Cardiac fibroblast (primary cell): ENCODE data around the gene ADAMTS2.

Source experiments
- DNase-seq, 2 donors: peaks; one replicate each; pipeline versions ENCODE4 v3.0.0 to v3.0.0-alpha.2; 2010; ENCODE audit warnings: low read depth in 2 of 2
- H3K4me3 ChIP-seq, 2 donors: replicated peaks in 1 of 2; 1 replicate in 1 of 2; 2 replicates in 1 of 2; pipeline ENCODE4 v1.5.1; 2011; ENCODE audit warnings: low read depth in 2 of 2, low read length in 2 of 2, mild to moderate bottlenecking in 2 of 2, moderate library complexity in 1 of 2
- TF ChIP-seq, protein P1 (sequence below): IDR thresholded peaks from one replicate; pipeline ENCODE4 v1.5.1; 2011; ENCODE audit warnings: low read depth, mild to moderate bottlenecking, low read length, inconsistent platforms

ADAMTS2 gene

DNA sequence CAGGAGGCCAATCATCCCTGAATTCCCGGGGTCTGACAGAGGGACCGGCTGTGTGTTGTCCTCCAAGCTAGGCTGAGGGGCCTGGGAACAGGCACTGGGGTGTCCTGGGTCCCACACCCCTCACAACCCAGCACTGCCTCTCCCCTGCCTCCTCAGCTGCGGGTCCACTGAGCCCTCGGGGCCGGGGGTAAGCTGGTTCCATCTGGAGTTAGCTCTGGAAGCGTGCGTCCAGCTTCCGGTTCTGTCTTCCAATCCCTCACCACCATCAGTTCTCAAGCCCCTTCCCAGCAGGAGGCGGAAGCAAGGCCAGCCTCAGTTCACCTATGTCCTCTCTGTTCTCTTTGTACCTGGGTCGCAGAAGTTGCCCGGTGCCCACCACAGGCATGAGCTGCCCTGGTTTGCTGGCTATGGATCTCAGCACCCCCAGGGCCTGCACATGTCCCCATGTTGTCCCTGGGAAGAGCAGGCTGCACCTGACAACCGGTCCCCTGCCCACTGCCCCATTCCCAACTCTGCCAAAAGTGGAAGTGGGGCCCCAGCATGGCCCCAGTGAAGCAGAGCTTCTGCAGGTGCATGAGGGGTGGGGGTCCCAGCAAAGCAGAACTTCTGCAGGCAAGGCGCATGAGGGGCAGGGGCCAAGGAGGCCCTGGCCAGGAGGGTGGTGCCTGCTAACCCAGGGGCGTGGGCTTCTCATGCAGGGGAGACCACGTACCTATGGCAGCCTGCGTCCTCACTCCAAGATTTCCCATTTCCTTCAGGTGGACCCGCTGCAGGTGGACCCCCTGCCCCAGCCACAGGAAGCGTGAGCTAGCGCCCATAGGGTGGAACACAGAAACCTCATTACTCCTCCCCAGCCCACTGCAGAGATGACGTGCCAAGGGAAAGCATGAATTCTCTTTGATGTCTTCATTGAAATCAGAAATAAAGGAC is 173.2 kb downstream of the ADAMTS2 start:
- no peak overlapping the region for H3K4me3 ChIP-seq
- no peak for DNase-seq
- TF ChIP-seq, protein P1, sequence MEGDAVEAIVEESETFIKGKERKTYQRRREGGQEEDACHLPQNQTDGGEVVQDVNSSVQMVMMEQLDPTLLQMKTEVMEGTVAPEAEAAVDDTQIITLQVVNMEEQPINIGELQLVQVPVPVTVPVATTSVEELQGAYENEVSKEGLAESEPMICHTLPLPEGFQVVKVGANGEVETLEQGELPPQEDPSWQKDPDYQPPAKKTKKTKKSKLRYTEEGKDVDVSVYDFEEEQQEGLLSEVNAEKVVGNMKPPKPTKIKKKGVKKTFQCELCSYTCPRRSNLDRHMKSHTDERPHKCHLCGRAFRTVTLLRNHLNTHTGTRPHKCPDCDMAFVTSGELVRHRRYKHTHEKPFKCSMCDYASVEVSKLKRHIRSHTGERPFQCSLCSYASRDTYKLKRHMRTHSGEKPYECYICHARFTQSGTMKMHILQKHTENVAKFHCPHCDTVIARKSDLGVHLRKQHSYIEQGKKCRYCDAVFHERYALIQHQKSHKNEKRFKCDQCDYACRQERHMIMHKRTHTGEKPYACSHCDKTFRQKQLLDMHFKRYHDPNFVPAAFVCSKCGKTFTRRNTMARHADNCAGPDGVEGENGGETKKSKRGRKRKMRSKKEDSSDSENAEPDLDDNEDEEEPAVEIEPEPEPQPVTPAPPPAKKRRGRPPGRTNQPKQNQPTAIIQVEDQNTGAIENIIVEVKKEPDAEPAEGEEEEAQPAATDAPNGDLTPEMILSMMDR: no peak

DNA sequence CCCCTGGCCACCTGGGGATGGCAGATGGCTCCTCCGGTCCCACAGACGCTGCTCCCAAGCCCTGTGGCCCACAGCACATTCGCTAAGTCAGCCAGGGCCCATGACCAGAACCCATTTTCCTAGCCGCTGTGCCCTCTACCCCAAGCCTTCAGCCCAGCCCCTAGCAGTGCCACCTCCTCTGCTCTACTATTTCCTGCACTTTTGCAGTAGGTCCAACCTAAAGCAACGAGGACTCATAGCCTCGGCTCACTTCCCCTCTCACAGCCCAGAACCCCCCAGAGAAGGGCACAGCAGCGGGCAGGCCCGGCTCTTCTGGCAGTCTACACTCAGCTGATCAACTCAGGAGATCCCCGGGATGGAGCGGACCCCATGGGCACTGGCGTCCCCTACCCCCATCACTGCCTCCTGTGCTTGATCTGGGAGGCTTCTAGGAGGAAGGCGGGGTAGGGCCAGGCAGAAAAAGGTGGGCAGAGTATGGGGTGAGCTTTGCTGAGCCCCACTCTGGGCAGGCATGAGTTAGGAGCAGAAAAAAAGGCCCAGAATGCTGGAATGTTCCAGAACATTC is 173.9 kb downstream of the ADAMTS2 start:
- no peak for DNase-seq
- no peak overlapping the region for H3K4me3 ChIP-seq

DNA sequence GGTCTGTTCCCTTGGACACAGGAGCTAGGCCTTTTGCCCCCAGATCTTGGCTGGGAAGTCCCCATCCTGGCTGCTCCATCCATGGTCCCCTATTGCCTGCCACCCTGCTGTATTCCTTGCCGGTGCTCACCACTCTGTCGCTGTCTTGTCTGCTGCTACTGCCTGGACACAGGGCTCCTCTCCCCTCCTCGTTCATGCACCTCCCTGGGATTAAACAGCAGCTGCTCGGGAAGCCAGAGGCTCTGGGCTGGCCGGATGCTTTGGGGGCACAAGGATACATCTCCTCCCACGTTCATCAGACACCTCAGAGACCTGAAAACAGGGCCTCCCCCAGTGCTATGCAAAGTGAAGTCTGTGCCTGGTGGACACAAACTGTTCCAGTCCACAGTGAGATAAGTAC is 174.7 kb downstream of the ADAMTS2 start:
- no peak for DNase-seq
- TF ChIP-seq, protein P1: no peak
- no peak overlapping the region for H3K4me3 ChIP-seq

More for the DNA sequence above, 173.9 kb downstream of the ADAMTS2 start:
- TF ChIP-seq, protein P1: no peak

DNA sequence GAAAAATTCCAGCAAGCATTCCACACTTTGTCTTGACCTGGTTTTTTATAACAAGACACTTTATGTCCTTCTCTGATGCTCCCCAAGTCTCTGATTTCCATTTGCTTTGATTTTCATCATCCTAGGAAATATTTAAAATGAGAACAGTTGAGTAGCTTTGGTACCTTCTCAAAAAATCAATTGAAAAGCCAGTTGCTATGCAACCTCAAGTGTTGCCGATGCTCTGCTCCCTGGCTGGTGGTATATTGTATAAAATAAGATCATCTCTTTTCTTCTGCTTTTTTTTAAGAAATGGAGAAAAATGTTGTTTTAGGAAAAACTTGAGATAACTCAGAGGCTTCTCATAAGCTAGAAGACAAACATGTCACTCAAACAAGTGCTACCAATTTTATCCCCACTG is 175.4 kb downstream of the ADAMTS2 start:
- H3K4me3 ChIP-seq: no peak overlapping the region
- DNase-seq: no peak
- TF ChIP-seq, protein P1: no peak

DNA sequence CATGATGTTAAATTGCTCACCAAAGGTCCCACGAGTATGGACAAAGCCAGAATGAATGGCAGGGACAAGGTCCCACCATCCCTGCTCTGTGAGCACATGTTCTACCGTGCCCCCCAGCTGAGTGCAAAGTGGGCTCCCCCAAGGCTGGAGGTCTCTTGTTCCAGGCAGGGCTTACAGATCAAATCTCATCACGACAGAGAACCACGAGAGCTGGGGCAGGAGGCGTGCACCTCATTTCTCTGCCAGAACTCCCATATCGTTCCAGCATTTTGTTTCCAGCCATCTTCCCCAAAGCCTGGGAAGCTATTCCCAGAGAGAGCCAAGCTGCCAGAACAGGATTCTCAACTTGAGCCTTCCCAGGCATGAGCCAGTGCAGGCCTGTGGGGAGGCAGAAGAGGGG is 176.6 kb downstream of the ADAMTS2 start:
- no peak for DNase-seq
- TF ChIP-seq, protein P1: no peak

DNA sequence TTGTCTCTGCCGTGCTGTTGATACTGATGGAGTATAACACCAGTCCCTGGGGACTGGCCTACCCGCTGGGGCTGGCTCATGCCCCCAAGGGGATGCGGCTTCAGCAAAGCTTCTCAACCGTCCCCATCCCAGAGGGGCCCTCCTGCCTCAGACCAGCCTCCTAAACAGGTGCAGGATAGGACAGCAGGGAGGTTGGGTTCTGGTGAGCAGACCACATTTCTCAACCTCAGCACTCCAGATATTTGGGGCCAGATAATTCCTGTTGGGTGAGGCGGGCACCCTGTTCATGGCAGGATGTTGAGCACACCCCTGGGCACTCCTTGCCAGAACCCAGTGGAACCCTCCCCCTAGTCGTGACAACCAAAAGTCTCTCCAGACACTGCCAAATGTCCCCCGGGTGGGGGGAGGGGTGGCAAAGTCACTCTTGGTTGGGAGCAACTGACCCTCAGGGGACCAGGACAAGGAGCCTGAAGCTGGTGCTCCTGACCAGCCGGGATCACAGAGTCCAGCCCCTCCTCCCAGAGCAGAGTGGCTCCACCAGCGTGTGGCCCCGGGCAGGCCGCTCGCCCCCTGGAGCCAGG is 177.3 kb downstream of the ADAMTS2 start:
- TF ChIP-seq, protein P1: no peak
- H3K4me3 ChIP-seq: no peak overlapping the region
- no peak for DNase-seq

More for the DNA sequence above, 176.6 kb downstream of the ADAMTS2 start:
- H3K4me3 ChIP-seq: no peak overlapping the region
